K562 (cell line): Measurements from ENCODE around the gene TTC16. TPM values are rescaled to one million over a fixed set of nuclear protein-coding genes. Genes with fewer than 3 reads are reported as not detected.
A peak's percentile ranks its signal among the peaks of the same experiment; 100 is the strongest.

ENCODE experiments used
- ATAC-seq: fragments of 200-7000 bp; cut with Tn5 transposase; 3 replicates; pipeline ENCODE4 v1.9.1; 2020; ENCODE audit warnings: moderate library complexity
- BruUV-seq: library from RNA; stranded (reverse); fragments of 400-500 nt; replicated peaks from 2 replicates; lab custom pipeline; 2021; lab: Mats Ljungman, UMichigan
- CTCF ChIA-PET: fragments of 300-600 bp; formaldehyde crosslinking; extraction: SDS; loops from one replicate; lab custom pipeline; 2021; ENCODE audit warnings: low intra/inter-chr PET ratio; lab: Yijun Ruan, JAX
- POLR2A ChIA-PET: fragments of 300-600, 350-650 bp; sonication (Branson Sonifier 250); formaldehyde crosslinking; extraction: SDS; loops from one replicate; lab custom pipeline; 2021; ENCODE audit warnings: antibody characterized with exemption, inconsistent platforms; lab: Yijun Ruan, JAX
- DNase-seq, 4 experiments: peaks; one replicate each; pipeline versions ENCODE4 v3.0.0 to v3.0.0-alpha.2; 2011 to 2018; ENCODE audit warnings: low spot score in 3 of 4, mixed read lengths in 3 of 4; ENCODE audit errors: extremely low read depth in 1 of 4
- FAIRE-seq: peaks from 2 replicates; lab custom pipeline; 2011; peaks lifted over from hg19 to GRCh38; lab: Jason Lieb, UNC
- H2AFZ ChIP-seq: 2 replicates; pipeline ENCODE4 v1.6.0; 2011; ENCODE audit warnings: low read depth, low read length, control low read depth, inconsistent platforms
- H3K27ac ChIP-seq: fragments of 200-600 bp; 3 replicates; pipeline ENCODE4 v1.8.0; 2011; ENCODE audit warnings: low read depth, mild to moderate bottlenecking, control low read depth, inconsistent platforms, low read length, moderate library complexity, mixed read lengths; ENCODE audit errors: extremely low read depth
- H3K27me3 ChIP-seq, 2 experiments: fragments of 300-600 bp in 1 of 2; 2 replicates in 1 of 2; 3 replicates in 1 of 2; pipeline versions ENCODE4 v1.6.0 to v1.8.0; 2011; ENCODE audit warnings: inconsistent platforms in 2 of 2, low read length in 2 of 2, mild to moderate bottlenecking in 1 of 2, mixed read lengths in 1 of 2, moderate library complexity in 1 of 2; ENCODE audit not compliant: control insufficient read depth in 2 of 2, insufficient read depth in 2 of 2
- H3K36me3 ChIP-seq: fragments of 300-600 bp; 3 replicates; pipeline ENCODE4 v1.8.0; 2011; ENCODE audit warnings: mild to moderate bottlenecking, low read length, inconsistent platforms; ENCODE audit not compliant: control insufficient read depth, insufficient read depth
- H3K4me1 ChIP-seq, 2 experiments: fragments of 200-600 bp in 1 of 2; replicated peaks in 1 of 2; 2 replicates in 1 of 2; 3 replicates in 1 of 2; pipeline versions ENCODE4 v1.5.1 to v1.8.0; 2011; ENCODE audit warnings: inconsistent platforms in 2 of 2, low read length in 2 of 2, mild to moderate bottlenecking in 1 of 2, mixed read lengths in 1 of 2, moderate library complexity in 1 of 2; ENCODE audit not compliant: control insufficient read depth in 2 of 2, insufficient read depth in 2 of 2
- H3K4me2 ChIP-seq: 2 replicates; pipeline ENCODE4 v1.6.1; 2011; ENCODE audit warnings: low read length, control low read depth, inconsistent platforms, mixed read lengths; ENCODE audit not compliant: insufficient read depth
- H3K4me3 ChIP-seq: fragments of 200-600 bp; sonication (generic), shearing (Covaris generic); 2 replicates; pipeline ENCODE4 v1.5.1; 2016; ENCODE audit warnings: control low read depth, inconsistent platforms
- H3K79me2 ChIP-seq: fragments of 200-600 bp; 3 replicates; pipeline ENCODE4 v1.8.0; 2011; ENCODE audit warnings: low read length, inconsistent platforms; ENCODE audit not compliant: control insufficient read depth, insufficient read depth
- H3K9ac ChIP-seq, 2 experiments: 2 replicates each; pipeline versions ENCODE4 v1.6.0 to v1.6.1; 2011; ENCODE audit warnings: low read depth in 2 of 2, low read length in 2 of 2, control low read depth in 1 of 2, inconsistent platforms in 1 of 2, mild to moderate bottlenecking in 1 of 2, mixed read lengths in 1 of 2; ENCODE audit not compliant: insufficient read depth in 1 of 2
- H3K9me1 ChIP-seq: one replicate; pipeline ENCODE4 v1.6.0; 2011; ENCODE audit warnings: inconsistent platforms, mild to moderate bottlenecking, low read length, moderate library complexity; ENCODE audit not compliant: control insufficient read depth, insufficient read depth
- H3K9me3 ChIP-seq: replicated peaks from 2 replicates; pipeline ENCODE4 v1.5.1; 2011; ENCODE audit warnings: low read depth, low read length, inconsistent platforms; ENCODE audit not compliant: control insufficient read depth, insufficient read depth
- H4K20me1 ChIP-seq: replicated peaks from 2 replicates; pipeline ENCODE4 v1.6.1; 2011; ENCODE audit warnings: low read length, inconsistent platforms, mixed read lengths; ENCODE audit not compliant: control insufficient read depth, insufficient read depth
- BCOR ChIP-seq: fragments of 450-650 bp; IDR thresholded peaks from 2 replicates; pipeline ENCODE4 v1.6.1; 2016
- CTBP1 ChIP-seq: fragments of 450-650 bp; IDR thresholded peaks from 2 replicates; pipeline ENCODE4 v1.6.1; 2016; ENCODE audit warnings: borderline replicate concordance
- KDM1A ChIP-seq, 2 experiments: fragments of 450-650 bp; IDR thresholded peaks; 2 replicates each; pipeline ENCODE4 v1.6.1; 2016; ENCODE audit warnings: mild to moderate bottlenecking in 2 of 2
- MEIS2 ChIP-seq: fragments of 450-650 bp; IDR thresholded peaks from 2 replicates; pipeline ENCODE4 v1.6.1; 2014; ENCODE audit warnings: mild to moderate bottlenecking; ENCODE audit not compliant: partially characterized antibody
- RBM25 ChIP-seq: fragments of 200-400 bp; formaldehyde crosslinking; IDR thresholded peaks from 2 replicates; pipeline ENCODE4 v1.6.1; 2018; ENCODE audit warnings: low read length, low read depth, moderate library complexity; ENCODE audit not compliant: severe bottlenecking
- SMARCA5 ChIP-seq: fragments of 450-650 bp; IDR thresholded peaks from 2 replicates; pipeline ENCODE4 v1.6.1; 2016
- ZFP30 ChIP-seq: fragments of 250-450 bp; sonication (Bioruptor Pico); IDR thresholded peaks from 2 replicates; pipeline ENCODE4 v1.8.0; 2022; ENCODE audit warnings: moderate library complexity, mild to moderate bottlenecking, inconsistent platforms, borderline replicate concordance
- ZFP36 ChIP-seq: fragments of 150-350 bp; IDR thresholded peaks from 2 replicates; pipeline ENCODE4 v1.6.1; 2018; ENCODE audit warnings: low read length, low read depth; ENCODE audit not compliant: partially characterized antibody
- WGBS: fragments of 100-300 bp; shearing (Covaris generic); methylation state at CpG from one replicate; pipeline ENCODE4 v1.1.6; 2016; ENCODE audit warnings: low coverage, mixed read lengths; ENCODE audit not compliant: insufficient coverage; ENCODE audit errors: missing lambda C conversion rate; 5-methylcytosine and 5-hydroxymethylcytosine counted together
- in situ Hi-C: fragments of 300-500 bp; cut with MboI; formaldehyde crosslinking; loops from 4 replicates; pipeline ENCODE4 v1.15.0; 2018; ENCODE audit warnings: inconsistent platforms, mixed read lengths
- intact Hi-C: fragments of 100-400 bp; cut with micrococcal nuclease; formaldehyde crosslinking; loops from 2 replicates; pipeline ENCODE4 v1.14.2; 2022
- polyA plus RNA-seq, 8 experiments: library from polyadenylated mRNA; depleted of rRNA in 4 of 8; stranded (reverse) in 5 of 8; unstranded in 3 of 8; fragments of >200 nt; fragmentation: Nextera tagmentation in 2 of 8; fragmentation: Illumina TruSeq in 1 of 8; extraction: Ambion mirVana in 2 of 8; extraction: Trizol in 1 of 8; gene quantifications; 2 replicates each; pipeline versions ENCODE4 v1.2.1 to v1.2.3, GENCODE V29; 2011 to 2014; ENCODE audit warnings: inconsistent platforms in 1 of 8, missing spikeins in 1 of 8
- total RNA-seq, 7 experiments: library from RNA; depleted of rRNA in 6 of 7; stranded (reverse); fragments of >200 nt in 6 of 7; fragmentation: Illumina TruSeq in 2 of 7; extraction: Trizol in 2 of 7; gene quantifications; 2 replicates each; pipeline versions ENCODE4 v1.2.1 to v1.2.3, GENCODE V29; 2011 to 2021; ENCODE audit warnings: low replicate concordance in 1 of 7

TTC16 gene
- total and polyA plus RNA-seq, 9 of the 15 experiments (the other 6 are each of a cell fraction or from before 2014, with no cell fraction given), result 0.11 TPM; not detected in 8

DNA sequence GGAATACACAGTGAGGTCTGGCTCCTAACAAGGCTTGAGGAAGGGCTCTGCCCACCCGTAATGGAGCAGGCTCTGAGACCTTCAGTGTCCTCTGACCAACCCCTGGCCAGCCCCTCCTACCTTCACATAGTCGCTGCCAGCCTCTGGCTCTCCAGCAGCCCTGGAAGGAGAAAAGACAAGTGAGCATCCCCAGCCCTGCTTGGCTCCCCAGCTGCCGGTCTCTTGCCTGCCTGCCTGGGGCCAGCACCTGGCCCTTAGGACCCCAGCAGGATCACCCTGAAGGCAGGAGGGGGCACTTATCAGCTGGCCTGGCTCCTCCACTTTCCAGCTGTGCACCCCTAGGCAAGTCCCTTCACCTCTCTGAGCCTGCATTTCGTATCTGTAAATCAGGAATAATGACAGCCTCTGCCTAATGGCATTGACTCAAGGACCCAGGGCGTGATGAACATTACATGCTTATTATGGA lies 45.6 kb downstream of the TTC16 start:
- no peak overlapping the region for H2AFZ ChIP-seq
- no peaks in the 10 kb centered on the region; the same call in 1 of the 2 replicates for H4K20me1 ChIP-seq
- peaks cover 21 to 29% of the 10 kb centered on the region in 2 experiments for H3K4me1 ChIP-seq
- H3K36me3 ChIP-seq, result no peaks in the 10 kb centered on the region
- no peaks in the 10 kb centered on the region for H3K9me3 ChIP-seq
- intact Hi-C loops, result no loop called here
- ATAC-seq (no peak), FAIRE-seq (no peak), DNase-seq (no peak)
- H3K9ac ChIP-seq, result 0 out of 4 replicates have a peak overlapping the region, but pooled peaks of 1 of the 2 experiments have one; percentile 20
- POLR2A ChIA-PET, result interaction anchor here (0.5 to 0.7 kb wide), 2 partner anchors 28 to 48 kb away, joined by 3 to 4 read pairs; no protein-coding TSS in a partner anchor
- WGBS, result 8% methylated on average over 5 of the region's 5 CpGs
- no peaks in the 10 kb centered on the region; a peak in 1 of 5 replicates for H3K27me3 ChIP-seq
- in situ Hi-C loops, result loop anchor here (25.0 kb wide), 1 partner anchor 601 kb away; the partner anchor contains the start of gene URM1
- H3K4me3 ChIP-seq, result no peak overlapping the region
- H3K9me1 ChIP-seq, result peaks cover 3% of the 10 kb centered on the region
- H3K79me2 ChIP-seq, result no peaks in the 10 kb centered on the region
- CTCF ChIA-PET, result no interaction called here
- TF ChIP-seq KDM1A (IDR thresholded peaks at IDR 0.05) (0 out of 4 replicates have a peak, but pooled peaks of 1 of the 2 experiments have one; percentile 8), SMARCA5 (0 out of 2 replicates have a peak, but pooled peaks have one; percentile 30), CTBP1 (no peak), MEIS2 (peak; percentile 2), RBM25 (peak; percentile 12), ZFP36 (peak; percentile 82), ZFP30 (CRISPR knock-in tag) (no peak), BCOR (peak; percentile 43; the same call in 1 of the 2 replicates)
- no peak overlapping the region for H3K27ac ChIP-seq
- no TSS peak for BruUV-seq
- no peak overlapping the region for H3K4me2 ChIP-seq
